GM23338 (cell line): ENCODE results near the gene C6orf120.

Source experiments
- CTCF ChIP-seq, 2 experiments: fragments of 200-600 bp in 1 of 2; sonication (generic) in 1 of 2; conservative IDR thresholded peaks; 2 replicates each; pipeline versions ENCODE4 v1.5.1 to v1.6.1; 2016 to 2017; ENCODE audit warnings: antibody characterized with exemption in 2 of 2, low read depth in 2 of 2, mild to moderate bottlenecking in 2 of 2, moderate library complexity in 1 of 2
- EZH2 ChIP-seq: fragments of 200-600 bp; sonication (generic); IDR thresholded peaks from one replicate; pipeline ENCODE4 v1.8.0; 2017; ENCODE audit warnings: antibody characterized with exemption, mild to moderate bottlenecking, low read depth; ENCODE audit not compliant: unreplicated experiment
- EZH2phosphoT487 ChIP-seq: fragments of 200-600 bp; sonication (generic); IDR thresholded peaks from one replicate; pipeline ENCODE4 v1.8.1; 2018; ENCODE audit warnings: antibody characterized with exemption; ENCODE audit not compliant: unreplicated experiment
- POLR2AphosphoS5 ChIP-seq: IDR thresholded peaks from 2 replicates; pipeline ENCODE4 v1.6.1; 2016; ENCODE audit warnings: antibody characterized with exemption, low read depth
- STAT1 ChIP-seq: IDR thresholded peaks from one replicate; pipeline ENCODE4 v1.6.1; 2016; ENCODE audit warnings: antibody characterized with exemption; ENCODE audit not compliant: unreplicated experiment

GRCh38 chr6:169695131-169695530 lies 6.8 kb upstream of the C6orf120 start:
- no peak for TF ChIP-seq CTCF (conservative IDR thresholded peaks at IDR 0.05; ENCODE audit: low read depth in 2 of 2)
- no peak for TF ChIP-seq EZH2phosphoT487
- TF ChIP-seq POLR2AphosphoS5: no peak
- TF ChIP-seq STAT1: no peak
- no peak for TF ChIP-seq EZH2
